WTC11 (cell line): Measurements from ENCODE around the gene UQCC2. TPM values are rescaled to one million over a fixed set of nuclear protein-coding genes. Genes with fewer than 3 reads are reported as not detected.

Source experiments
- ATAC-seq: fragments of 200-7000 bp; cut with Tn5 transposase; 2 replicates; pipeline ENCODE4 v1.10.0; 2021; ENCODE audit warnings: mild to moderate bottlenecking, moderate library complexity
- CTCF ChIA-PET: fragments of 300-600 bp; sonication (Branson Sonifier 250); formaldehyde crosslinking; loops from one replicate; lab custom pipeline; 2021; ENCODE audit warnings: antibody characterized with exemption; lab: Charles Lee
- POLR2A ChIA-PET: fragments of 350-600 bp; sonication (Branson Sonifier 250); formaldehyde crosslinking; loops from one replicate; lab custom pipeline; 2021; ENCODE audit warnings: antibody characterized with exemption; lab: Charles Lee
- DNase-seq: peaks from one replicate; pipeline ENCODE4 v3.0.0; 2021; ENCODE audit warnings: low spot score
- H3K27ac Mint-ChIP-seq: 2 replicates; pipeline ENCODE4 v1.8.0; 2021; ENCODE audit warnings: mixed read lengths
- H3K27me3 Mint-ChIP-seq: 2 replicates; pipeline ENCODE4 v1.8.0; 2021; ENCODE audit warnings: low read depth, mild to moderate bottlenecking, moderate library complexity, mixed read lengths
- H3K36me3 Mint-ChIP-seq: 2 replicates; pipeline ENCODE4 v1.8.0; 2021; ENCODE audit warnings: mixed read lengths
- H3K4me1 Mint-ChIP-seq: 2 replicates; pipeline ENCODE4 v1.8.0; 2022; ENCODE audit warnings: mixed read lengths
- H3K4me3 Mint-ChIP-seq: 2 replicates; pipeline ENCODE4 v1.8.0; 2021; ENCODE audit warnings: mild to moderate bottlenecking, moderate library complexity, mixed read lengths
- H3K9me3 Mint-ChIP-seq: 2 replicates; pipeline ENCODE4 v1.8.0; 2021; ENCODE audit warnings: mixed read lengths
- ELF4 ChIP-seq: sonication (generic); formaldehyde crosslinking; IDR thresholded peaks from 2 replicates; pipeline ENCODE4 v1.8.1; 2022; ENCODE audit warnings: low read depth, mild to moderate bottlenecking, moderate library complexity, missing genetic modification reagents
- FOXK1 ChIP-seq: sonication (generic); formaldehyde crosslinking; IDR thresholded peaks from 2 replicates; pipeline ENCODE4 v1.8.0; 2022; ENCODE audit warnings: mild to moderate bottlenecking, moderate library complexity, missing genetic modification reagents
- HMGA2 ChIP-seq: fragments of 250-450 bp; sonication (Bioruptor Pico); IDR thresholded peaks from 2 replicates; pipeline ENCODE4 v1.4.0; 2021; ENCODE audit warnings: mild to moderate bottlenecking, moderate library complexity
- IRF2 ChIP-seq: sonication (generic); formaldehyde crosslinking; IDR thresholded peaks from 2 replicates; pipeline ENCODE4 v1.8.0; 2022; ENCODE audit warnings: low read depth, missing genetic modification reagents, borderline replicate concordance
- MYBL2 ChIP-seq: sonication (generic); formaldehyde crosslinking; IDR thresholded peaks from 2 replicates; pipeline ENCODE4 v1.8.1; 2023; ENCODE audit warnings: mild to moderate bottlenecking, moderate library complexity, missing genetic modification reagents
- NFE2L1 ChIP-seq: sonication (generic); formaldehyde crosslinking; IDR thresholded peaks from 2 replicates; pipeline ENCODE4 v1.8.1; 2023; ENCODE audit warnings: missing genetic modification reagents
- NR2C2 ChIP-seq: sonication (generic); formaldehyde crosslinking; IDR thresholded peaks from 2 replicates; pipeline ENCODE4 v1.8.0; 2022; ENCODE audit warnings: mild to moderate bottlenecking, missing genetic modification reagents
- PRRX2 ChIP-seq: fragments of 250-450 bp; sonication (Bioruptor Pico); IDR thresholded peaks from 2 replicates; pipeline ENCODE4 v1.8.0; 2021; ENCODE audit warnings: mild to moderate bottlenecking
- TEAD1 ChIP-seq: sonication (generic); formaldehyde crosslinking; IDR thresholded peaks from 2 replicates; pipeline ENCODE4 v1.8.0; 2022; ENCODE audit warnings: mild to moderate bottlenecking, missing genetic modification reagents
- ZNF219 ChIP-seq: sonication (generic); formaldehyde crosslinking; IDR thresholded peaks from 2 replicates; pipeline ENCODE4 v1.8.0; 2023; ENCODE audit warnings: missing genetic modification reagents, mild to moderate bottlenecking, borderline replicate concordance
- ZNF263 ChIP-seq: sonication (generic); formaldehyde crosslinking; IDR thresholded peaks from 2 replicates; pipeline ENCODE4 v1.8.1; 2022; ENCODE audit warnings: low read depth, mild to moderate bottlenecking, moderate library complexity, missing genetic modification reagents
- ZNF416 ChIP-seq: fragments of 250-450 bp; sonication (Bioruptor Pico); IDR thresholded peaks from 2 replicates; pipeline ENCODE4 v1.9.0; 2021; ENCODE audit warnings: mild to moderate bottlenecking, inconsistent platforms
- total RNA-seq: library from RNA; stranded (reverse); gene quantifications from 3 replicates; pipeline ENCODE4 v1.2.3, GENCODE V29; 2021
- TF ChIP-seq, protein P1 (sequence below): sonication (generic); formaldehyde crosslinking; IDR thresholded peaks from 2 replicates; pipeline ENCODE4 v1.8.1; 2022; ENCODE audit warnings: mild to moderate bottlenecking, missing genetic modification reagents, moderate library complexity, borderline replicate concordance
- TF ChIP-seq, protein P2 (sequence below): sonication (generic); formaldehyde crosslinking; IDR thresholded peaks from 2 replicates; pipeline ENCODE4 v1.8.1; 2023; ENCODE audit warnings: mild to moderate bottlenecking, missing genetic modification reagents, moderate library complexity
- TF ChIP-seq, protein P3 (sequence below): sonication (generic); formaldehyde crosslinking; conservative IDR thresholded peaks from 2 replicates; pipeline ENCODE4 v1.8.1; 2023; ENCODE audit warnings: mild to moderate bottlenecking, low read depth, missing genetic modification reagents, moderate library complexity
- TF ChIP-seq, protein P4 (sequence below): fragments of 250-450 bp; sonication (Bioruptor Pico); conservative IDR thresholded peaks from 2 replicates; pipeline ENCODE4 v1.9.0; 2021; ENCODE audit warnings: mild to moderate bottlenecking

The UQCC2 gene
- total RNA-seq, 1 experiment from 2014 or later, result 65.8 TPM

DNA sequence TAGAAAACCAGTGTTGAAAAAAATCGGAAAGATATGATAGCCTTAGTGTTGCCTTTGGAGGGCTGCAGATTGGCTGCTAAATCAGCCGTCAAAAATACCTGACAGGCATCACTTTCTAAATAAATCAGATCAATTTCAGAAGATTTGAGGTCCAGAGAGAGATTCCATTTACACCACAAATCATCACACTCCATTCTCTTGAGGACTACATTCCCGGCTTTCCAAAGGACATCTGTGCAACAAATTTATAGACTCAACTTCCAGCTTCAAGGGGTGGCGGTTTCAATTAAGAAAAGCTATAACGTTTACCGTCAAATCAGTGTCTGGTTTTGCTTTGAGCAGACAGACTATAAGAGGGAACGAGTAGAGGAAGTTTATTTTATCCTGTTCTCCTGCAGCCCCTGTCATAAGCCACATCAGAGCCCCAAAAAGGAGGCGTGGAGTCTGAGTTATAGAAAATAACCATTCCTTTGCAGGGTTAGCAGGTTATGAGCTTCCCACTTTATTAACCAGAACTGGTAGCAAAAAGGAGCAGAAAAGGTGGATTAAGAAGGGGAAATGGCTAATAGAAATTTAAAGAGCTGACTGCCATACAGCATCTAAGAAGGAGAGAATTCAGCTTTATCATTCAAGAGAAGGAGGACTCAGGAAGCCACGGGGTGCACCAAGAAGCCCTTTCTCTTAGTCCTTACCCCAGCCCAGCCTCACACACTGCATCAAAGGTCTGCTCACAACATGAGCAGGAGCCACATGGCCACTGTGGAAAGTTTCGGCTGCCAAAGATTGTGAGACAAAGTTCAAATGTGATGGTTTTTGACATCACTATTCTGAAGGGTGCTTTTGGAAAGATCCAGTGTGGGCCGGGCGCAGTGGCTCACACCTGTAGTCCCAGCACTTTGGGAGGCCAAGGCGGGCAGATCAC lies 12.9 kb upstream of the UQCC2 start (continued):
- no peak for TF ChIP-seq MYBL2 (CRISPR knock-in tag)

DNA sequence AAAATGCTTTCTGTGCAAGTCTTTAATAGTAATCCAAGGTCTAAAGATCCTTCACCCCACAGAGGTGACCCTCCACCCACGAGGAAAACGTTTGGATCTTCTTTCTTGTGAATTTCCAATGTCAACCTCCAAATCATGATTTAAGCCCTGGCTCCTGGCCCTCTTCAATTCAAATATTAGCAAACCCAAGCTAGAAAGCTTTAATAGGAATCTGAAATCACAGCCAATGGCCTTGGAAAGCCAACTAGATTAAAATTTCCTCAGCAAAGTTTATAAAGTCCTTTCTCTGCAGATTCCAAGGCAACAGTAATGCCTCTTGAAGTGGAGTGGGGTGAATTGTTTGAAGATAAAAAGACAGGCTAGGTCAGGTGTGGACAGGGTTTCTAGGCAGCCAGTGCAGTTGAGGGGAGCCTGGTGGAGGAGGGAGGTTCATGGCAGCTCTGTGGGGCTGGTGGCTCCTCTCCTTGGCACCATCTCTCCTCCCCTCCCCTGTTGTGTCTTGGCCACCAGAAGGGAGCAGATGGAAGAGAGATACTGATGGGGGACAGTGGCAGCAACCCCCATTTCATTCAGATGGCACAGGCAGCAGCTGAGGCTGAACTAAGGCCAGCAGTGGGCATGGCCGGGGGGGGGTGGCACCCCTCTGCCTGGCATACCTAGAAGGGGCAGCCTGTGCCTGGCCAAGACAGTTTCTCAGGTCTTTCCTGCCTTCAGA lies 12.0 kb upstream of the UQCC2 start:
- DNase-seq (no peak), ATAC-seq (no peak)
- no peak overlapping the region for H3K27ac Mint-ChIP-seq
- peaks cover 4% of the 10 kb centered on the region; the same call in 1 of the 2 replicates for H3K27me3 Mint-ChIP-seq
- ChIA-PET POLR2A (no interaction called here), CTCF (interaction anchor here (0.8 to 2.1 kb wide), 9 partner anchors 8 to 134 kb away, joined by 3 to 25 read pairs (median 5); partner anchors contain the start of gene UQCC2)
- no peak overlapping the region for H3K4me3 Mint-ChIP-seq
- TF ChIP-seq, protein P1, sequence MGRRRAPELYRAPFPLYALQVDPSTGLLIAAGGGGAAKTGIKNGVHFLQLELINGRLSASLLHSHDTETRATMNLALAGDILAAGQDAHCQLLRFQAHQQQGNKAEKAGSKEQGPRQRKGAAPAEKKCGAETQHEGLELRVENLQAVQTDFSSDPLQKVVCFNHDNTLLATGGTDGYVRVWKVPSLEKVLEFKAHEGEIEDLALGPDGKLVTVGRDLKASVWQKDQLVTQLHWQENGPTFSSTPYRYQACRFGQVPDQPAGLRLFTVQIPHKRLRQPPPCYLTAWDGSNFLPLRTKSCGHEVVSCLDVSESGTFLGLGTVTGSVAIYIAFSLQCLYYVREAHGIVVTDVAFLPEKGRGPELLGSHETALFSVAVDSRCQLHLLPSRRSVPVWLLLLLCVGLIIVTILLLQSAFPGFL (CRISPR knock-in tag), result no peak
- TF ChIP-seq NFE2L1 (CRISPR knock-in tag) (no peak), NR2C2 (CRISPR knock-in tag) (no peak), ZNF219 (CRISPR knock-in tag) (no peak), TEAD1 (no peak), ZNF416 (CRISPR knock-in tag) (no peak), FOXK1 (CRISPR knock-in tag) (no peak), IRF2 (no peak), PRRX2 (CRISPR knock-in tag) (no peak), HMGA2 (CRISPR knock-in tag) (no peak), ELF4 (CRISPR knock-in tag) (no peak), ZNF263 (CRISPR knock-in tag) (no peak)
- TF ChIP-seq, protein P2, sequence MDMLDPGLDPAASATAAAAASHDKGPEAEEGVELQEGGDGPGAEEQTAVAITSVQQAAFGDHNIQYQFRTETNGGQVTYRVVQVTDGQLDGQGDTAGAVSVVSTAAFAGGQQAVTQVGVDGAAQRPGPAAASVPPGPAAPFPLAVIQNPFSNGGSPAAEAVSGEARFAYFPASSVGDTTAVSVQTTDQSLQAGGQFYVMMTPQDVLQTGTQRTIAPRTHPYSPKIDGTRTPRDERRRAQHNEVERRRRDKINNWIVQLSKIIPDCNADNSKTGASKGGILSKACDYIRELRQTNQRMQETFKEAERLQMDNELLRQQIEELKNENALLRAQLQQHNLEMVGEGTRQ, result no peak
- TF ChIP-seq, protein P3, sequence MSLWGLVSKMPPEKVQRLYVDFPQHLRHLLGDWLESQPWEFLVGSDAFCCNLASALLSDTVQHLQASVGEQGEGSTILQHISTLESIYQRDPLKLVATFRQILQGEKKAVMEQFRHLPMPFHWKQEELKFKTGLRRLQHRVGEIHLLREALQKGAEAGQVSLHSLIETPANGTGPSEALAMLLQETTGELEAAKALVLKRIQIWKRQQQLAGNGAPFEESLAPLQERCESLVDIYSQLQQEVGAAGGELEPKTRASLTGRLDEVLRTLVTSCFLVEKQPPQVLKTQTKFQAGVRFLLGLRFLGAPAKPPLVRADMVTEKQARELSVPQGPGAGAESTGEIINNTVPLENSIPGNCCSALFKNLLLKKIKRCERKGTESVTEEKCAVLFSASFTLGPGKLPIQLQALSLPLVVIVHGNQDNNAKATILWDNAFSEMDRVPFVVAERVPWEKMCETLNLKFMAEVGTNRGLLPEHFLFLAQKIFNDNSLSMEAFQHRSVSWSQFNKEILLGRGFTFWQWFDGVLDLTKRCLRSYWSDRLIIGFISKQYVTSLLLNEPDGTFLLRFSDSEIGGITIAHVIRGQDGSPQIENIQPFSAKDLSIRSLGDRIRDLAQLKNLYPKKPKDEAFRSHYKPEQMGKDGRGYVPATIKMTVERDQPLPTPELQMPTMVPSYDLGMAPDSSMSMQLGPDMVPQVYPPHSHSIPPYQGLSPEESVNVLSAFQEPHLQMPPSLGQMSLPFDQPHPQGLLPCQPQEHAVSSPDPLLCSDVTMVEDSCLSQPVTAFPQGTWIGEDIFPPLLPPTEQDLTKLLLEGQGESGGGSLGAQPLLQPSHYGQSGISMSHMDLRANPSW (CRISPR knock-in tag), result no peak
- TF ChIP-seq, protein P4, sequence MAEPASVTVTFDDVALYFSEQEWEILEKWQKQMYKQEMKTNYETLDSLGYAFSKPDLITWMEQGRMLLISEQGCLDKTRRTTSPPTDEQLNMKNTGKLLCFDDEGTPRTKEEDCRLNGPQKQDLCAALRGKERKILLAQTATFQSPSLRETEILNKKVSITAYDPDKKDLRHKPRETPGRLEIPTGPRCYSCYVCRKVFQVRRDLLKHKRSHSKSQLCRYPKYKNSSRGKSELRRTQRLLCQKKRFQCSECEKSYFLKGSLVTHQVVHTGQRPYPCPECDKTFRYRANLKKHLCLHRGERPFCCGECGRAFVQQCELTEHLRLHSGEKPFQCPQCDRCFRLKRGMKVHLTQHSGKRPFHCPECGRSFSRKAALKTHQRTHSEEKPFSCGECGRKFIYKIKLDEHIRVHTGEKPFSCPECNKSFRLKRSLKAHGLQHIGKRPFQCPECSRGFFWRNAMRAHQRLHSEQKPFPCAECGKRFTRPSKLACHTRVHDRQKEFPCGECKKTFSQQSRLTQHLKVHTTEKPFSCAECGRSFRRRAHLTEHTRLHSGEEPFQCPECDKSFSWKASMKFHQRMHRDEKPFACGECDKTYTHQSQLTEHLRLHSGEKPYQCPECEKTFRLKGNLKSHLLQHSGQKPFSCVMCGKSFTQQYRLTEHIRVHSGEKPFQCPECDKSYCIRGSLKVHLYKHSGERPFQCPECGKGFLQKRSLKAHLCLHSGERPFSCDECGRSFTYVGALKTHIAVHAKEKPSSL (CRISPR knock-in tag), result no peak
- H3K4me1 Mint-ChIP-seq, result peaks cover 20% of the 10 kb centered on the region
- no peaks in the 10 kb centered on the region for H3K9me3 Mint-ChIP-seq
- no peaks in the 10 kb centered on the region for H3K36me3 Mint-ChIP-seq
